ENCODE data around the gene SRPK2.
"Not testable (repeated sequence)": the region's sequence is repeated elsewhere in the genome, so short reads cannot be mapped to it uniquely, and the experiment has no call there.

DNA sequence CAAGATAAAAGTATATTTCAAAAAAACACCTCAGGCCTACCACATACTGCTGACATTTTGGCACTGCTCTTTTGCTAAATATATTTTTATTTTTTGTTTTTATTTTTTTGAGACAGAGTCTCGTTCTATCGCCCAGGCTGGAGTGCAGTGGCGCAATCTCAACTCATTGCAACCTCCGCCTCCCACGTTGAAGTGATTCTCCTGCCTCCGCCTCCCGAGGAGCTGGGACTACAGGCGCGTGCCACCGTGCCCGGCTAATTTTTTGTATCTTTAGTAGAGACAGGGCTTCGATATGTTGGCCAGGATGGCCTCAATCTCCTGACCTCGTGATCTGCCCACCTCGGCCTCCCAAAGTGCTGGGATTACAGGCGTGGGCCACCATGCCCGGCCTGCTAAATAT lies 193.8 kb downstream of the SRPK2 start:
- TF ChIP-seq, protein P1, sequence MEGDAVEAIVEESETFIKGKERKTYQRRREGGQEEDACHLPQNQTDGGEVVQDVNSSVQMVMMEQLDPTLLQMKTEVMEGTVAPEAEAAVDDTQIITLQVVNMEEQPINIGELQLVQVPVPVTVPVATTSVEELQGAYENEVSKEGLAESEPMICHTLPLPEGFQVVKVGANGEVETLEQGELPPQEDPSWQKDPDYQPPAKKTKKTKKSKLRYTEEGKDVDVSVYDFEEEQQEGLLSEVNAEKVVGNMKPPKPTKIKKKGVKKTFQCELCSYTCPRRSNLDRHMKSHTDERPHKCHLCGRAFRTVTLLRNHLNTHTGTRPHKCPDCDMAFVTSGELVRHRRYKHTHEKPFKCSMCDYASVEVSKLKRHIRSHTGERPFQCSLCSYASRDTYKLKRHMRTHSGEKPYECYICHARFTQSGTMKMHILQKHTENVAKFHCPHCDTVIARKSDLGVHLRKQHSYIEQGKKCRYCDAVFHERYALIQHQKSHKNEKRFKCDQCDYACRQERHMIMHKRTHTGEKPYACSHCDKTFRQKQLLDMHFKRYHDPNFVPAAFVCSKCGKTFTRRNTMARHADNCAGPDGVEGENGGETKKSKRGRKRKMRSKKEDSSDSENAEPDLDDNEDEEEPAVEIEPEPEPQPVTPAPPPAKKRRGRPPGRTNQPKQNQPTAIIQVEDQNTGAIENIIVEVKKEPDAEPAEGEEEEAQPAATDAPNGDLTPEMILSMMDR (IDR thresholded peaks at IDR 0.05; ENCODE audit: low read depth, low read length, missing input control): not testable (repeated sequence)
- TF ChIP-seq SP1 (IDR thresholded peaks at IDR 0.05); TAF1 (conservative IDR thresholded peaks at IDR 0.05); JUND (IDR thresholded peaks at IDR 0.05); RAD21 (IDR thresholded peaks at IDR 0.05); ATF3 (IDR thresholded peaks at IDR 0.05); GABPA (IDR thresholded peaks at IDR 0.05 in 1 of 2, conservative IDR thresholded peaks at IDR 0.05 in 1 of 2); MAX (IDR thresholded peaks at IDR 0.05); YY1 (IDR thresholded peaks at IDR 0.05); HNF4A (conservative IDR thresholded peaks at IDR 0.05); ZBTB33 (IDR thresholded peaks at IDR 0.05): not testable (repeated sequence)
- TF ChIP-seq, protein P2, sequence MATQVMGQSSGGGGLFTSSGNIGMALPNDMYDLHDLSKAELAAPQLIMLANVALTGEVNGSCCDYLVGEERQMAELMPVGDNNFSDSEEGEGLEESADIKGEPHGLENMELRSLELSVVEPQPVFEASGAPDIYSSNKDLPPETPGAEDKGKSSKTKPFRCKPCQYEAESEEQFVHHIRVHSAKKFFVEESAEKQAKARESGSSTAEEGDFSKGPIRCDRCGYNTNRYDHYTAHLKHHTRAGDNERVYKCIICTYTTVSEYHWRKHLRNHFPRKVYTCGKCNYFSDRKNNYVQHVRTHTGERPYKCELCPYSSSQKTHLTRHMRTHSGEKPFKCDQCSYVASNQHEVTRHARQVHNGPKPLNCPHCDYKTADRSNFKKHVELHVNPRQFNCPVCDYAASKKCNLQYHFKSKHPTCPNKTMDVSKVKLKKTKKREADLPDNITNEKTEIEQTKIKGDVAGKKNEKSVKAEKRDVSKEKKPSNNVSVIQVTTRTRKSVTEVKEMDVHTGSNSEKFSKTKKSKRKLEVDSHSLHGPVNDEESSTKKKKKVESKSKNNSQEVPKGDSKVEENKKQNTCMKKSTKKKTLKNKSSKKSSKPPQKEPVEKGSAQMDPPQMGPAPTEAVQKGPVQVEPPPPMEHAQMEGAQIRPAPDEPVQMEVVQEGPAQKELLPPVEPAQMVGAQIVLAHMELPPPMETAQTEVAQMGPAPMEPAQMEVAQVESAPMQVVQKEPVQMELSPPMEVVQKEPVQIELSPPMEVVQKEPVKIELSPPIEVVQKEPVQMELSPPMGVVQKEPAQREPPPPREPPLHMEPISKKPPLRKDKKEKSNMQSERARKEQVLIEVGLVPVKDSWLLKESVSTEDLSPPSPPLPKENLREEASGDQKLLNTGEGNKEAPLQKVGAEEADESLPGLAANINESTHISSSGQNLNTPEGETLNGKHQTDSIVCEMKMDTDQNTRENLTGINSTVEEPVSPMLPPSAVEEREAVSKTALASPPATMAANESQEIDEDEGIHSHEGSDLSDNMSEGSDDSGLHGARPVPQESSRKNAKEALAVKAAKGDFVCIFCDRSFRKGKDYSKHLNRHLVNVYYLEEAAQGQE (IDR thresholded peaks at IDR 0.05): not testable (repeated sequence)
